ENCODE results near the gene RNLS.

DNA sequence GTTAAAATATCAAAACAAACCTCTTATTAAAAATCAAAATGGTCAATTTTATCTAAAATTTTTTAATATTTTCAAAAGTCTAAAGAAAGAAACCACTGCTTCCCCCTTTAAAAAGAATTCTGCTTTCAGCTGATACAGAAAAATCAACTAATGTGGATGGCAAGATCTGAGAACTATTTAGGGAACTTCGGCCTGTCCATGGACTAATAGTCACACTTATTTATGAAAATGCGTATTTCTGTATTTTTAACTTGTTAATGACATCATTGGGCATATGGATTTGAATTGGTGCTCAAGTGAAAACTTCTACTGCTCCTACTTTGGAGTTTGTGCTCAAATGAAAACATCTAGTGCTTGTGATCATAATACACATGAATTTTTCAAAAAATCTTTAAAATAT, 31.9 kb downstream of the RNLS start:
- TF ChIP-seq, protein P1, sequence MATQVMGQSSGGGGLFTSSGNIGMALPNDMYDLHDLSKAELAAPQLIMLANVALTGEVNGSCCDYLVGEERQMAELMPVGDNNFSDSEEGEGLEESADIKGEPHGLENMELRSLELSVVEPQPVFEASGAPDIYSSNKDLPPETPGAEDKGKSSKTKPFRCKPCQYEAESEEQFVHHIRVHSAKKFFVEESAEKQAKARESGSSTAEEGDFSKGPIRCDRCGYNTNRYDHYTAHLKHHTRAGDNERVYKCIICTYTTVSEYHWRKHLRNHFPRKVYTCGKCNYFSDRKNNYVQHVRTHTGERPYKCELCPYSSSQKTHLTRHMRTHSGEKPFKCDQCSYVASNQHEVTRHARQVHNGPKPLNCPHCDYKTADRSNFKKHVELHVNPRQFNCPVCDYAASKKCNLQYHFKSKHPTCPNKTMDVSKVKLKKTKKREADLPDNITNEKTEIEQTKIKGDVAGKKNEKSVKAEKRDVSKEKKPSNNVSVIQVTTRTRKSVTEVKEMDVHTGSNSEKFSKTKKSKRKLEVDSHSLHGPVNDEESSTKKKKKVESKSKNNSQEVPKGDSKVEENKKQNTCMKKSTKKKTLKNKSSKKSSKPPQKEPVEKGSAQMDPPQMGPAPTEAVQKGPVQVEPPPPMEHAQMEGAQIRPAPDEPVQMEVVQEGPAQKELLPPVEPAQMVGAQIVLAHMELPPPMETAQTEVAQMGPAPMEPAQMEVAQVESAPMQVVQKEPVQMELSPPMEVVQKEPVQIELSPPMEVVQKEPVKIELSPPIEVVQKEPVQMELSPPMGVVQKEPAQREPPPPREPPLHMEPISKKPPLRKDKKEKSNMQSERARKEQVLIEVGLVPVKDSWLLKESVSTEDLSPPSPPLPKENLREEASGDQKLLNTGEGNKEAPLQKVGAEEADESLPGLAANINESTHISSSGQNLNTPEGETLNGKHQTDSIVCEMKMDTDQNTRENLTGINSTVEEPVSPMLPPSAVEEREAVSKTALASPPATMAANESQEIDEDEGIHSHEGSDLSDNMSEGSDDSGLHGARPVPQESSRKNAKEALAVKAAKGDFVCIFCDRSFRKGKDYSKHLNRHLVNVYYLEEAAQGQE (IDR thresholded peaks at IDR 0.05; ENCODE audit: insufficient read depth in 1 of 2, low read depth in 2 of 2, low read length in 2 of 2), result no peak
- no peak for TF ChIP-seq POLR2AphosphoS5 (IDR thresholded peaks at IDR 0.05; ENCODE audit: low read depth, low read length)
- no peak for TF ChIP-seq TAF1 (IDR thresholded peaks at IDR 0.05; ENCODE audit: borderline replicate concordance, insufficient read depth, low read length)
- TF ChIP-seq FOXP2 (optimal IDR thresholded peaks at IDR 0.05; ENCODE audit: borderline replicate concordance, extremely low read depth, extremely low read length, insufficient read depth), result no peak

Data from PFSK-1 (cell line).